GM19455 (cell line): ENCODE data around the gene CCDC154.
"Not testable (repeated sequence)": the region's sequence is repeated elsewhere in the genome, so short reads cannot be mapped to it uniquely, and the experiment has no call there.

Experiments
- ATAC-seq: cut with Tn5 transposase; IDR thresholded peaks from one replicate; pipeline ENCODE4 v1.9.1; 2021; ENCODE audit not compliant: unreplicated experiment

CCDC154 gene

DNA sequence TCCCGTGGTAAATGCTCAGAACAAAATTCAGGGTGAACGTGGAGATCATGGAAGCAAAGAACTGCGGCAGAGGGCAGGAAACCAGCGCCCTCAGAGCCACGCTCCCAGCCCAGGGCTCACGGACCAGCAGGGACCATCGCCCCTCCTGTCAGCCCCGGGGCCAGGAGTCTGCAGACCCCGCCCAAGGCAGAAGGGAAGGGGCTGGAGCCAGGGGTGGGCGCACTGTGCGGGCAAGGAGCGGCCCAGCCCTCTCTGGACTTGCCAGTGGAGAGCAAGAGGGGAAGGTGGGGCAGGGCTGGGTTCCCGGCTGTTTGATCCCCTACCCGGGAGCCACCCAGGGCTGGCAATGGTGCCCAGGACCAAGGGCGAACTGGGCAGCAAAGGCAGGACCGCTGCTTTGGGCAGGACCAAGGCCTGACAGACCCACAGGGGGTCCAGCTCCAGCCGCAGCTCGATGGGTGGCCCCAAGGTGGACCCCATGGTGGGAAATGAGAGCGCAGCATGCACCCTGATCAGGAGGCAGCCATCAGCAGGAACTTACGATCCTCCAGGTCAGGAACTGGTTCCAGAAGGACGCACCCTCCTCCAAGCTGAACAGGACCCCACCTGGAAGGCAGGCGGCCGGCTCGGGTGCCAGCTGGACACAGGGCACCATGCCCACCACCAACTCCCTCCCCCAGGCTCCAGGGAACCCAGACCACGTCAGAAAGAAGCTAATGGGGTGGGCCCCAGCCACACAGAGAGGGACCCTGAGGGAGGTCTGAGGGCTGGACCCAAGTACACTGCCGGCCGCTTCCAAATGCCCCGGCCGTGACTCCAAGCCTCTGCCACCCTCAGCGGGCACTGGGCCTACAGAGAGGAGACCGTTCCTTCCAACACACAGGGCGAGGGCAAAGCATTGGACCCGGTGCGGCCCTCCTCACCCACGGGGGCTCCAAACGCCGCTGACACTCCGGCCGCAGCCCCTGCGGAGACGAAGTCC, 11.1 kb upstream of the CCDC154 start:
- ATAC-seq, result no peak

DNA sequence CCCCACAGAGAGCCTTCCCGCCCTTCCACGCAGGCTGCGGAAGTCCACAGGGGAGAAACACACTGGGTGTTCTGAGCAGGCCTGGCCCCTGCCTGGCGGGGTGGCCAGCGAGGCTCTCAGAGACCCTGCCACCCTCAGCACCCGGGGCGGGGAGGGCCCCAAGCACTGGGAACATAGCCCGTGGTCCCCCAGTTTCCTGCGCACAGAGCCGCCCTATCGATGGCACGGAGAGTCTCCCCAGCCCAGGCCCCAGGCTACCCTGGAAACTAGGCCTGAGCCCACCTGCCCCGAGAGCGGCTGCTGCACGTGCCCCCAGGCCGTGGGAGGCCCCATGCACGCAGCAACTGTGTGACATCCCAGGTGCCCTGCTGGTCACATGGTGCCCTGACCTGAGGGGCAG, 10.2 kb upstream of the CCDC154 start:
- no peak for ATAC-seq

DNA sequence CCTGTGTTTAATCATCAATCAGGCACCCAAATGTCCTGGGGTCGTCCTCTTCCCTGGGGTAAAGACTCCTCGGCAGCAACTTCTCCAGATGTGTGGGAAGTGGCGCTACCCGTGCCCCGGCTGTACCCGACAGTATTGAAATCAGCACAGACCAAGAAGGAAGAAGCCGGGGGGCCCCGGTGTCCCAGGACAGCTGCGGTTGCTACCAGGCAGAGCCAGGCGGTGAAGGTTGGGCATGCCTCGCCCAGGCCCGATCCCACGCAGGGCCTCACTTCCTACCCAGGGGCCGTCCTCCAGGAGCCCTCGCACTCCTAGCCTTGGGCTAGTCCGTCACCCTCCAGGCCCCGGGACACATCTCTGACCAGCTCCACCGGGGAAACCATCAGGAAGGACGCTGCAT, 9.0 kb upstream of the CCDC154 start:
- no peak for ATAC-seq

DNA sequence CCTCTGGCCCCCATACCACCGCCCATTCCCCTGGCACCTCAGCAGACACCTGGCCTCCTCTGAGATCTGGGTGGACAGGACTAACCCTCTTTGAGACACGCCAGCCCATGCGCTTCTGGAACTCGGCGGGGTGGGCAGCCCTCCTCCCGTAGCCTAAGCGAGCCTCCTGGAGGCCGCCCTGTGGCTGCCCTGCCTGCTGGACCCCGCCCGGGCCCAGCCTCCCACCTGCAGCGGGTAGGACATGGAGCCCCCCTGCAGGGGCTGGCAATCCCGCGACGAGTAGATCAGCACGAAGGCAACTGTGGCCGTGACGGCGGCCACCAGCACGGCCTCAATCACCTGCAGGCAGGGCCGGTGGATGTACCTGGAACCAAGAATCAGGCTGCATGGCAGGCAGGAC, 8.2 kb upstream of the CCDC154 start:
- no peak for ATAC-seq

DNA sequence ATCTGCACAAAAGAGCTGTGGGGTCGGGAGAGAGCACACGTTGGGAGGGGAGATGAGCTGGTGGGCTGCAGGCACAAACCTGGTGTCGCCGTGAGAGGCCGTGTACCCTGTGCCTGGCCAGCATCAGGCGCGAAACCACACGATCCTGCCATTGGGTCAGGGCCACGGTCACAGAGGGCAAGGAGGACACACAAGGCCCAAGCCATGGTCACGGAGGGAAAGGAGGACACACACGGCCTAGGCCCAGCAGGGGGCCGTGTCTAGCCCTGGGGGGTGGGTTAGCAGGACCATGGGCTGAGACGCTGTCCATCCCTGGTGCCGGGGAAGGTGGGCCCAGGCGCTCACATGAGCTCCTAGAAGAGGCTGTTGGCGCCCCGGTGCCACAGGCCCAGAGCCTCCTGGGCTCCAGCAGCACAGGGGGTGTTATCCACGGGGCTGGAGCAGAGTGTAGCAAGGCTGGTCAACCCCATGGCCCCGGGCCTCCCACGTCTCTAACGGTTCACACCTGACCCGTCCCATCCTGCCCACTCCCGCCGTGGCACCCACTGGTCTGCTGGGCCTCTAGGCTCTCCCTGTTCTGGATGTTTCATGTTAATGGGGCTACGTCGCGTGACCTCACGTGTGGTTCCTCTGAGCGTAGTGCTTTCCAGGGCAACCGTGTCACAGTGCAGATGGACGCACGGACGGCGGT, 7.5 kb upstream of the CCDC154 start:
- ATAC-seq, result no peak

DNA sequence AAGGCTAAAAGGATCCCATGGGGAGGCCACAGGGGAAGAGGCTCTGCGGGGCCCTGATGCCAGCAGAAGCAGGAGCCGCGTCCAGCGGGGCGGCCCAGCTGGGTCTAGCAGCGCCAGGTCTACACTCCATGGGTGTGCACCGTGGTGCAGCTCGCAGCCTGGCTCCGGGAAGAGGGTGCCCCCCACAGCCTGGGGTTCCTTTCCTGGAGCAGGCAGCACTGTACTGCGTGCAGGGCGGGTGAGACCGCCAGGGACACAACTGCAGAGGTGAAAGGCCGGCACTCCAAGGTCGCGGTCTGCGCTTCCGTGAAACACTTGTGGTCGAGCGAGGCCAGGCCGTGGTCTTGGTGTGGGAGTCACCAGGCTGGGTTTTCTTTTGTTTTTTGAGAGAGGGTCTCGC, 6.5 kb upstream of the CCDC154 start:
- ATAC-seq, result no peak

DNA sequence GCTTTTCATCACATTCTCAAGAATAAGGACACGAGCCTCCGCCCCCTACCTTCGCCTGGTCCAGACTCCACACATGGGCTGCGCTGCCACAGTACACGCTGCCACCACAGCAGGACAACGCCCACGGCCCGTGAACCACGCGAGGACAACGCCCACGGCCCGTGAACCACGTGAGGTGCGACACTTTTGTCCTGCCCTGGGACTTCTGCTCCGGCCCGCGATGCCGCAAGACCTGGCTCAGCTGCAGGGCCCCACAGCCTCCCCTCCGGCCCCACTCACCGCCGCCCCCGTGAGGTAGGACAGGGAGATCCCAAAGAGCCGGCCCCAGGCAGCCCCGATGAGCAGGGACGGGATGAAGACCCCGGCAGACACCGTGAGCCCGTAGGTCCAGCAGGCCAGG, 5.9 kb upstream of the CCDC154 start:
- no peak for ATAC-seq

DNA sequence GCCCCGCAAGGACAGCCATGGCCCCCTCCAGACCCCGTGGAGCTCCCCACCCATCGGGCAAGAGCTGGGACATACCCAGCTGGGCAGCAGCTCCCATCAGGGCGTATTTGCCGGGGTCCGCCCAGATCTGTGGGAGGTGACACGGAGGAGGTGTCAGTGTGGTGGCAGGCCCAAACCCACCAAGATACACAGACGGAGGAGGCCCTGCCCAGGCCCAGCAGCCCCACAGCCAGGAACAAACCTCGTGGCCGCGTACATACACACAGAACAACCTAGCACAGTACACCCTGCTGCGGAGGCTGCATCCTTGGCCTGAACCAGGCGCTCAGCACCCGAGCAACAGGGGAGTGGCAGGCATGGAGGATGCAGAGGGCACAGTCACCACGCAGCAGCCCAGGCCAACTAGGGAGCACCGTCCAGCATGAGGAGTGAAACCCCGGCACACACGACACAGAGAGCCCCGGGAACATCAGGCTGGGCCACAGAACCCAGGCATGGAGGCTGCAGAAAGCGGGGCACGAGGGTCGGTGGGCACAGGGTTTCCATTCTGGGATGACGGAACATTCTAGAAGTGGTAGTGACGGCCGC, 4.9 kb upstream of the CCDC154 start:
- ATAC-seq, result no peak

DNA sequence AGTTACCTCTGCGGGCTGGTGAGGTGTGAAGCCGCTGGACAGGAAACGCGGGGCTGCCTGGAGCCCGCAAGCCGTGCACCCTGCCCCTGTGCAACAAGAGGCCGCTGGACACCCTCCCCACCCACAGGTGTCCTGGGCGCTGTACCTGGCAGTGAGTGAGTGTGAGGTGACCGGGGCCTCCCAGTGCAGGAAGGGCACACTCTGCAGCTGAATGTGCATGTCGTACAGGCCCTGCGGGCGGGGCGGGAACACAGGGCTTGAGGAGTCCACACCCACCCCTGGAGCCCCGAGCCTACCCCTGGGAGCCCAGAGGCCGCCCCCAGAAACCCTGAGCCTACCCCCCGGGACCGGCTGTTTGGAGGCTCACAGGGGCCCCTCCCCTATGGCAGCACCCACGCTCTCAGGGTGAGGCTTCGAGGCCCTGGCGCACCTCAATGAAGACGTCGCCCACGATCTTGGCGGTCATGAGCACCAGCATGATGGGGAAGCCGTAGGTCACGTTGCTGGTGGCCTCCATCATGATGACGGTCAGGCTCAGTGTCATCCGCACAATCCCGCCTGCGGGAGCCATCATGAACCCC, 4.3 kb upstream of the CCDC154 start:
- no peak for ATAC-seq

DNA sequence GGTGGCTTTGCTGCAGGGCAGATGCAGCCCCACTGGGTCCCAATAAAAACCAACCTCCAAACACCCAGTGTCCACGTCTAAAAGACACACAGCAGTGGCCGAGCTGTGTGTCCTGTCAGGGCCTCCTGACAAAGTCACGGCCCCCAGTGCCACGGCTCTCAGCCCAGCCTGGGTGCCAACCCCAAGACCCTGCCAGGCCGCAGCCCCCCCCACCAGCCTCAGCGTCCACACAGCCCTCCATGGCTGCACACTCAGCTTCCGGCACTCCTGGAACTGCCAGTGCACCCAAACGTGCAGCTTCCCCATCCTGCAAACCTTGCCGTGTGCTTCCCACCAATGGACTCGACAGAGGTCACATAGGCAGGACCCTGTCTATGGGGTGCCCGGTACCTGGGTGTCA, 3.6 kb upstream of the CCDC154 start:
- ATAC-seq, result no peak

DNA sequence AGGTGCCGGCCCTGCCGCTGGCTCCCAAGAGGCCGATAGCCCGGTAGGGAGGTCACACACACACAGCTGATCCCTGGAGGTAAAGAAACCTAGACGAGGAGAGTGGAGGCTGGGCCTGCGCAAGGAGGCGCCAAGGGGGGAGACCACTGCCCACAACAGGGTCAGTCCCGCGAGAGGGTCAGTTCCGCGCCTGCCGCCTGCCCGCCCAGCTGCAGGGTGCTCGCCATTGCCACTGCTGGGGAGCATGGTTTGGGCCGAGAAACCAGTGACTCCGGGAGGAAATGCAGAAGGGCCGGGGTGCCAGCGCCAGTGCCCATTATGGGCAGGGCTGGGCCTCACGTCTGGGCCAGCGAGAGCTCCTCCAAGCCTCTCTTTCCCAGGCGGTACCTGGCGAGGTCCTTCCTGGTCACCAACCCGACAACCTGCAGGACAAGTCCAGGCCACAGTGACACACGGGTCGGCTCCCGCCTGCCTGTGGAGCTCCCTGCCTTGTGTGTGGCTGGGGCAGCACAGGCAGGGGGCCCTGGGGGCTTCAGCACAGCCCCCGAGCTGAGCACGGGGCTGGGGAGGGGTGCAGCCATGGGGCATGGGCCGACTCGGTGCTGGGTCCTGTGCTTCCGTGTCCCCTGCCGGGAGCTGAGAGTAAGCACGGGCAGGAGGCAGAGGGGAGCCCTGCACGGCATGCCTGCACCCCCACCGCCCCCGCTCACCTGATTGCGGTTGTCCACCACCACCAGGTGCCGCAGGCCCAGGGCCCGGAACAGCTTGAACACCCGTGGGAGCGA, 2.1 kb upstream of the CCDC154 start:
- no peak for ATAC-seq

DNA sequence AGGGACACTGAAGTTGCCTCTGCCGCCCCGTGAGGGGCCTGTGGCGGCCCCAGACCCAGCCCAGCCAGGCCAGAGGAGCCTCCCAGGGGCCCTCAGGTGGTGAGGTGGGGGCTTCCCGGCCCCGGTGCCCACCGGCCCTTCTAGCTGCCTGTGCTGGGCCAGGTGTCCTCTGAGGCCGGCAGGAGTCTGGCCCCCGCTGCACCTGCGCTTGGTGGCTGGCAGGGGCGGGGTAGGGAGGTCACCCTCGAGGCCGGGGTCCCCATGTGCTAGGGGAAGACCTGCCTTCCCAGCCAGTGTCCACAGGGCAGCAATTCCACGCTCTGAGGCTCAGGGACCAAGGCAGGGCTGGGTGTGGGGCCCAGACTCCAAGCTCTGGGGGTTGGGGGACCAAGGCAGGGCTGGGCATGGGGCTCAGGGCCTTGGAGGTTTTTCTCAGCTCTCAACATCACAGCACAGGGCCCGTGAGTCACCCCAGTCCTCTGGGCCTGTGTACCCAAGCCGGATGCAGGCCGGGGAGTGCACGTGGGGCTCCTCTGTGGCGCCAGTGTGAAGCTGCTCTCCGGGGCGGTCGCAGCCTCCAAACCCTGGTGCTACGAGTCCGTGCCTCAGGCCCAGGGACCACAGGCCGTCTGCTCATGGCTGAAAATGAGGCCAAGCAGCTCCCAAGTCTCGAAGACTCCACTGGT, 1.3 kb upstream of the CCDC154 start:
- no peak for ATAC-seq

DNA sequence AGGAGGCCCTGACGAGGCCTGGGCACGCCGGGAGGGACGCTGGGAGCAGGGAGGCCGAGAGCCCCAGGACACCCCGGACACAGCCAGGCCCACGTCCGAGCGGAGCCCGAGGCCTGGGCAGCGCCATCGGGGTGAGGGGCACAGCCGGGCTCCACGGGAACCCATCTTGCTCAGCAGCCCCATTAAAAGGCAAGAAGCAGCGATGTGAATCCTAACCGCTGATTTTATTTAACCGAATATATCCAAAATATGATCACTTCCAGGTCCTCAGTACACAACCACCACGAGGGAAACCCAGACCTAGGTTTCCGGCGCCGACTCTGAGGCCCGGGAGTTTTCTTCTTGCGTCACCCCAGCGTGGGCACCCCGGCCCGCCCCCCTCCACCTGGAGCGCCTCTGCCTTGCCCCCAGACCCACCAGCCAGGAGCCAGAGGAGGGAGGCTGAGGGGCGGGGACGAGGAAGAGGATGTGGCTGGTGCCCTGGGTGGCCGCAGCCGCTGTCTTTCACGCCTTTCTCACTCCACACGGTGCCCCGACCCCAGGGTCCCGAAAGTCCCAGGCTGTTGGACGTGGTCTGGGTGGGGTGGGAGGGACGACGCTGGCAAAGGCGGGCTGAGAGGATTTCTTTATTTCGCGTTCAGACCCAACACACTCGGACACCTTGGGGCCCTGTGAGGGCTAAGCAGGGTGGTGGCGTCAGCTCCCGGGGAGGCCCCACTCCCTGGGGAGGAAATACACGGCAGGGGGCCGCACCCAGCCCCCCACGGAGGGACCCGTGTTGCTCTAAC, 568 bp upstream of the CCDC154 start:
- no peak for ATAC-seq

DNA sequence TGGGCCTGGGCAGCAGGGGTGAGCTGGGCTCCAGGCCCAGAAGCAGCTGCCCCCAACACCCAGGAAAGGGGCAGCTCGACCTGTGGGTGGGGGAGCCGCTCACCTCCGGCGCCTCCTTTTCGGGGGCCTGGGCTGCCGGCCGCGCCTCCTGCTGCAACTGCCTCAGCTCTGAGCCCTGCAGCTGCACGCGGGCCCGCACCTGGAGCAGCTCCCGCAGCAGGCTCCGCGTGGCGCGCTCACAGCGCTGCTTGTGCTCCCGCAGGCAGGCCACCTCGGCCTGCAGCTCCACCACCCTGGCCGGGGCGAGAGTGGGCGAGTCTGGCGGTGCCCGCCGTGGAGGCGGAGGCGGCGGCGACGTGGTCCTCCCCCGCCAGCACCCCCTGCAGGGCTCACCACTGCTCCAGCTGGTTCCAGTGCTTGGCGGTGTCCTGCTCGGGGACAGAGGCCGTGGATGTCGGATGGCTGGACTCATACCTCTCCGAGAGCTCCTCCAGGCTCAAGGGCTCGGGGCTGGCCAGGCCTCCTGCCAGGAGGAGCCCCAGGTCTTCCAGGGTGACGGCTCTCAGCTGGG, 868 bp downstream of the CCDC154 start:
- no peak for ATAC-seq

DNA sequence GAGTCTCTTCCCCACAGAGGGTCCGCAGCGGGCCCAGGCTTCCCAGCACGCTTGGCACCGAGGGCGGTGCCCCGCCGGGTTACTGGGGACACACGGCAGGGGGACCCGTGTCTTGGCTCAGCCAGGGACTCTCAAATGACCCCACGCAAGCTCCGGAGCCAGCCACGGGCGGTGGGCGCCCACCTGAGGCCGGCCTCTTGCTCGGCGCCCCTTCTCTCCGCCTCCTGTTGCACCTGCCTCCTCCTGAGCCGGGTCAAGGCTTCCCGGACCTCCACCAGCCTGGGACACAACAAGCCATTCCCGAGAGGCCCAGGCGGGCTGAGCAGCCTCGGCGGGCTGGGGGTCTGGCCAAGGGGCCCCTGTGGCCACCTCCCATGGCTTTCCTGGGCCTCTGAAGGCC, 1.7 kb downstream of the CCDC154 start:
- no peak for ATAC-seq

DNA sequence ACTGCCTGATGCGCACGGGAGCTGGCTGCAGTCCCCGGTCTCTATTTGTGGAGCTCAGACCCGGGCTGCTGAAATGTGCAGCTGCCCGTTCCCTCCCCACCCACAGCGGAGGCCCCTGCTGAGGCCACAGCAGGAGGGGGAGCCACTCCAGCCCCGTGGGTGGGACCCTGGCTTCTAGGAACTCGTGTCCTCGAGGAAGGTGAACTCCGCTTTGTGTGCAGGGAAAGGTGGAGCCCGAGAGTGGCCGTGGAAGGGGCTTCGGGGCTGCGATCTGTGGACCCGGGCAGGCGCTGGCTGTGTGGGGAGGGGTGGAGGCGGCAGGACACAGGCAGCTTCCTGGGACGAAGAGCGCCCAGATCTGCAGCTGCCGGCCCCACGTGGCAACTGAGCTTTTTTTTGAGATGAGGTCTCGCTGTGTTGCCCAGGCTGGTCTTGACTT, 2.9 kb downstream of the CCDC154 start:
- no peak for ATAC-seq

DNA sequence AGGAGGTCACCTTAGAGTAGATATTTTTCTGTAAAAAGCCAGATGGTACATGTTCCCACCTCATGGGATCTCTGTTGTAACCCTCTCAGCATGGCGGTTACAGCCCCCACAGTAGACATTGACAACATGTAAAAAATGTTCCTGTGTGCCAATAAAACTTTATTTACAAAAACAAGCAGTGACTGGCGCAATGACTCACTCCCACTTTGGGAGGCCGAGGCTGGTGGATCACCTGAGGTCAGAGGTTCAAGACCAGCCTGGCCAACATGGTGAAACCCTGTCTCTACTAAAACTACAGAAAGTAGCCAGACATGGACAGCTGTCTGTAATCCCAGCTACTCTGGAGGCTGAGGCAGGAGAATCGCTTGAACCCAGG, 4.7 kb downstream of the CCDC154 start:
- not testable (repeated sequence) for ATAC-seq

DNA sequence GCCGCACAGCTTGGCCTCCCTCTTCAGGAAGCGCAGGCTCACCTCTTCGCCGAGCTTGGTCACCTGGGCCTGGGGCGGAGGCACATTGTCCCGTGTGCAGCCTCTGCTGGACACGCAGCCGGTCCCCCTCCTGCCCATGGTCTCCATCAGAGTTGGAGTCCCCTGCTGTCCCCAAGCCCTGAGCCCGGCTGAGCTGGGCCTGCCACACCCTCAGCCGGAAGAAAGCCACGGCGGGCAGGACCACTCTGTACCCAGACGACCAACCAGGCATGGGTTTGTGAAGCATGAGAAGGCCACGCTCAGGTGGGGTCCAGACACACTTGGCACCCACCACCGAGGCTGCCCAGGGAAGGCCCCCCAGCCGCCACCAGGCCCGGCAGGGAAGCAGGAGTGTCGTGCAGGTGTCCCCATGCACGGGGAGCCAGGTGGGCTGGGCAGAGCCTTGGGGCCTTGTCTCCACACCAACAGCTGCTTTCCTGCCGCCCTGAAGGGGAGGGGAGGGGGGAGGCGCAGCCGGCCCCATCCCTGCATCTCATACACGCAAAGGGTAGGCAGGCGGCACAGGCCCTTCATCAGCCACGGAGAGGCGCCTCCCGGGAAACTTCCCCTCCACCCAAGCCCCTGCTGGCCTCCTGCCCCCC, 5.2 kb downstream of the CCDC154 start:
- no peak for ATAC-seq
